Trophoblast cell (in vitro differentiated cells and primary cell): ENCODE data around the gene C1orf159.
"Not testable (repeated sequence)": the region's sequence is repeated elsewhere in the genome, so short reads cannot be mapped to it uniquely, and the experiment has no call there.

Experiments used
- DNase-seq, 2 donors: peaks; one replicate each; pipeline ENCODE4 v3.0.0-alpha.2; 2016
- H2AFZ ChIP-seq: 2 replicates; pipeline ENCODE4 v1.6.1; 2013; ENCODE audit warnings: low read length, moderate library complexity, mild to moderate bottlenecking; ENCODE audit not compliant: insufficient read depth, poor library complexity
- H2AK5ac ChIP-seq: 2 replicates; pipeline ENCODE4 v1.6.1; 2013; ENCODE audit warnings: mild to moderate bottlenecking, low read length
- H2BK120ac ChIP-seq: 2 replicates; pipeline ENCODE4 v1.6.1; 2013; ENCODE audit warnings: low read length, mild to moderate bottlenecking, moderate library complexity; ENCODE audit not compliant: insufficient read depth, poor library complexity
- H2BK12ac ChIP-seq: 2 replicates; pipeline ENCODE4 v1.6.1; 2013; ENCODE audit warnings: mild to moderate bottlenecking, low read length, moderate library complexity
- H2BK5ac ChIP-seq: 2 replicates; pipeline ENCODE4 v1.6.1; 2013; ENCODE audit warnings: low read length, low read depth, moderate library complexity, mild to moderate bottlenecking; ENCODE audit not compliant: poor library complexity
- H3K14ac ChIP-seq: 2 replicates; pipeline ENCODE4 v1.6.1; 2013; ENCODE audit warnings: mild to moderate bottlenecking, low read length
- H3K18ac ChIP-seq: 2 replicates; pipeline ENCODE4 v1.6.1; 2013; ENCODE audit warnings: mild to moderate bottlenecking, low read length
- H3K23ac ChIP-seq: 2 replicates; pipeline ENCODE4 v1.6.1; 2013; ENCODE audit warnings: low read length
- H3K27ac ChIP-seq: 2 replicates; pipeline ENCODE4 v1.5.1; 2013; ENCODE audit warnings: low read depth, mild to moderate bottlenecking, inconsistent platforms, low read length, moderate library complexity
- H3K27me3 ChIP-seq: 2 replicates; pipeline ENCODE4 v1.6.1; 2013; ENCODE audit warnings: inconsistent platforms, mild to moderate bottlenecking, low read length, moderate library complexity; ENCODE audit not compliant: insufficient read depth
- H3K36me3 ChIP-seq, 2 experiments: 1 replicate in 1 of 2; 2 replicates in 1 of 2; pipeline ENCODE4 v1.6.1; 2013; ENCODE audit warnings: low read length in 2 of 2, mild to moderate bottlenecking in 2 of 2, moderate library complexity in 1 of 2; ENCODE audit not compliant: insufficient read depth in 2 of 2, control insufficient read depth in 1 of 2
- H3K4ac ChIP-seq: 2 replicates; pipeline ENCODE4 v1.6.1; 2013; ENCODE audit warnings: low read depth, mild to moderate bottlenecking, low read length, moderate library complexity
- H3K4me1 ChIP-seq, 2 experiments: 1 replicate in 1 of 2; 2 replicates in 1 of 2; pipeline ENCODE4 v1.6.1; 2013; ENCODE audit warnings: low read length in 2 of 2, mild to moderate bottlenecking in 2 of 2, moderate library complexity in 1 of 2; ENCODE audit not compliant: insufficient read depth in 2 of 2, control insufficient read depth in 1 of 2
- H3K4me2 ChIP-seq: 2 replicates; pipeline ENCODE4 v1.6.1; 2013; ENCODE audit warnings: inconsistent platforms, mild to moderate bottlenecking, low read length, moderate library complexity
- H3K4me3 ChIP-seq: 2 replicates; pipeline ENCODE4 v1.5.1; 2013; ENCODE audit warnings: mild to moderate bottlenecking, low read depth, low read length, inconsistent platforms
- H3K79me1 ChIP-seq: one replicate; pipeline ENCODE4 v1.6.1; 2013; ENCODE audit warnings: low read length
- H3K79me2 ChIP-seq: 2 replicates; pipeline ENCODE4 v1.6.1; 2013; ENCODE audit warnings: low read length, mild to moderate bottlenecking; ENCODE audit not compliant: control insufficient read depth, insufficient read depth, poor library complexity
- H3K9ac ChIP-seq: 2 replicates; pipeline ENCODE4 v1.6.1; 2013; ENCODE audit warnings: mild to moderate bottlenecking, low read length
- H3K9me3 ChIP-seq: 2 replicates; pipeline ENCODE4 v1.6.1; 2013; ENCODE audit warnings: low read depth, mild to moderate bottlenecking, control low read depth, inconsistent platforms, low read length; ENCODE audit not compliant: insufficient read depth
- H4K12ac ChIP-seq: 2 replicates; pipeline ENCODE4 v1.6.1; 2013; ENCODE audit warnings: low read depth, mild to moderate bottlenecking, low read length, moderate library complexity
- H4K8ac ChIP-seq: 2 replicates; pipeline ENCODE4 v1.6.1; 2013; ENCODE audit warnings: low read depth, mild to moderate bottlenecking, low read length, moderate library complexity
- H4K91ac ChIP-seq: one replicate; pipeline ENCODE4 v1.6.1; 2013; ENCODE audit warnings: low read depth, mild to moderate bottlenecking, low read length, moderate library complexity
- WGBS: extraction: QIAGEN DNeasy Blood & Tissue Kit; methylation state at CpG from one replicate; pipeline ENCODE4 v1.1.7; 2013; ENCODE audit warnings: missing lambda C conversion rate; ENCODE audit not compliant: insufficient read length, insufficient coverage; ENCODE audit errors: extremely low coverage; 5-methylcytosine and 5-hydroxymethylcytosine counted together

C1orf159 gene

DNA sequence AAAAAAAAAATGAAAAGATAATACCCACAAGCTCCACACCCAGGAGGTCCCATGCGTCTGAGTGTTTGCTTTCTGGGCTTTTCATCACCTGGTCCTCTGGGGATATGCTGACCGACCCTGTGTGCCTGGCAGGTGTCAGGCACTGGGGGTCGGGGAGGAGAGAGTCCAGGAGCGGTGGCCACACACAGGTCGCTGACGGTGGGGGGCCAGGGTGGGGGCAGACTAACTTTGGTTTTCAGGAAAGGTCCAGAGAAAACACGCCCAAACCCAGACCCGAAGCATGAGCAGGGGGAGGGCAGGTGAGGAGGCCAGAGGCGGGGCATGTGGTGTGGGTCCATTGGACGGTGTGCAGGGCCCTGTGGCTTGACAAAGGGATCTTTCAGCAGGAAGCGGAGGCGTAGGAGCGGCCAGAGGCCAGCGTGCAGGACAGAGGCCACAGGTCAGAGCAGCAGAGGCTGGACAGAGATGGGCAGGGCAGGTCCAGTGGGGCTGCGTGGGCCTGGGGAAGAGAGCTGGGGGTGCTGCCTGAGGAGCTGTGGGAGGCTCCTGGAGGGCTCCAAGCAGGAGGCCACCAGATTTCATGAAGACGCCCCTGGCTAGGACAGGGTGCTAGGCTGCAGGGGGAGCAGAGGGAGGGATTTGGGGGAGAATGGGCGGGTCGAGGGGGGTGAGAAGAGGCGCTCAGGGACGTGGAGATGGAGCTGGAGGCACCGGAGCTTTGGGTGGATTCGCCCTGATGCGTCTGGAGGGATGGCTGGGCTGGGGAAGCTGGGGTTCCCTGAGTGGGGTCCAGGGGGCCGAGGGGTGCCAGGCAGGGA, 57.6 kb downstream of the C1orf159 start:
- Histone ChIP-seq H4K8ac (no peak overlapping the region), H3K36me3 (peaks cover 22 to 26% of the 10 kb centered on the region in 2 experiments), H2AFZ (no peak overlapping the region), H3K27ac (no peak overlapping the region), H3K23ac (no peak overlapping the region), H3K14ac (no peak overlapping the region), H2BK5ac (no peak overlapping the region), H3K4ac (no peak overlapping the region), H3K9ac (no peak overlapping the region), H2AK5ac (no peak overlapping the region), H3K18ac (no peak overlapping the region), H3K9me3 (peaks cover 9% of the 10 kb centered on the region), H3K79me2 (no peaks in the 10 kb centered on the region), H2BK120ac (no peak overlapping the region), H4K91ac (no peak overlapping the region), H3K79me1 (peaks cover 5% of the 10 kb centered on the region), H2BK12ac (no peak overlapping the region), H3K4me2 (peak overlapping the region; percentile 78), H4K12ac (no peak overlapping the region), H3K27me3 (peaks cover 10% of the 10 kb centered on the region), H3K4me1 (peaks cover 11 to 17% of the 10 kb centered on the region in 2 experiments), H3K4me3 (no peak overlapping the region)
- no peak for DNase-seq
- no CpG with 5 or more reads among the region's 24 CpGs for WGBS

DNA sequence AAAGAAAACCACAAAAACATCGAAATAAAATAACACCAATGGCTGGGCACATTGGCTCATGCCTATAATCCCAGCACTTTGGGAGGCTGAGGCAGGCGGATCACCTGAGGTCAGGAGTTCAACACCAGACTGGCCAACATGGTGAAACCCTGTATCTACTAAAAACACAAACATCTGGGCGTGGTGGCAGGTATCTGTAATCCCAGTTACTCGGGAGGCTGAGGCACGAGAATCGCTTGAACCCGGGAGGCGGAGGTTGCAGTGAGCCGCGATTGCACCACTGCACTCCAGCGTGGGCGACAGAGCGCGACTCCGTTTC, 58.2 kb downstream of the C1orf159 start:
- not testable (repeated sequence) for H2BK5ac ChIP-seq, H3K23ac ChIP-seq, H4K91ac ChIP-seq, H3K4ac ChIP-seq, H2AK5ac ChIP-seq, H4K12ac ChIP-seq, H2AFZ ChIP-seq, DNase-seq, H3K27me3 ChIP-seq, H3K4me3 ChIP-seq, H2BK12ac ChIP-seq, H3K18ac ChIP-seq, H3K79me2 ChIP-seq, H3K14ac ChIP-seq, H3K27ac ChIP-seq, H3K9ac ChIP-seq, H3K4me2 ChIP-seq, H4K8ac ChIP-seq, H2BK120ac ChIP-seq, H3K79me1 ChIP-seq
- no CpG with 5 or more reads among the region's 15 CpGs for WGBS
- Histone ChIP-seq H3K4me1 (peaks cover 11 to 16% of the 10 kb centered on the region in 2 experiments), H3K9me3 (peaks cover 14% of the 10 kb centered on the region), H3K36me3 (peaks cover 23 to 32% of the 10 kb centered on the region in 2 experiments)

DNA sequence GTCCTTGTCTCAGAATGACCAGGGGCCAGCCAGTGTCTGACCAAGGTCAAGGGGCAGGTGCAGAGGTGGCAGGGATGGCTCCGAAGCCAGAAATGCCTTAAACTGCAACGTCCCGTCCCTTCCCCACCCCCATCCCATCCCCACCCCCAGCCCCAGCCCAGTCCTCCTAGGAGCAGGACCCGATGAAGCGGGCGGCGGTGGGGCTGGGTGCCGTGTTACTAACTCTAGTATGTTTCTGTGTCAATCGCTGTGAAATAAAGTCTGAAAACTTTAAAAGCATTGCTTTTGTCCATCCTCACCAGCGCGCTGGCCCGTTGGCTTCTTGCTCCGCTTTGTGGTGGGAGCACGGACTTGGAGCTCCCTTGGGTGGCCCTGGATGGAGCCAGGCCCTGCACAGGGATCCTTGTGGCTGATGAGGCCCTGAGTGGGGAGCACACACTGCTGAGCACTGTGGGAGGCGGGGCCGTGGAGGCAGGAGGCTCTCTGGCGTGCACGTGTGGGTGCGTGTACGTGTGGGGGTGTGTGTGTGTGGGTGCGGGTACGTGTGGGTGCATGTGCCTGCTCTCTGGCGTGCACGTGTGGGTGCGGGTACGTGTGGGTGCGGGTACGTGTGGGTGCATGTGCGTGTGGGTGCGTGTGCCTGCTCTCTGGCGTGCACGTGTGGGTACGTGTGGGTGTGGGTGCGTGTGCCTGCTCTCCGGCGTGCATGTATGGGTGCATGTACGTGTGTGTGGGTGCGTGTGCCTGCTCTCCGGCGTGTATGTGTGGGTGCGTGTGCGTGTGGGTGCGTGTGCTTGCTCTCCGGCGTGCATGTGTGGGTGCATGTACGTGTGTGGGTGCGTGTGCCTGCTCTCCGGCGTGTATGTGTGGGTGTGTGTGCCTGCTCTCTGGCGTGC, 59.8 kb downstream of the C1orf159 start:
- Histone ChIP-seq H3K4me2 (no peak overlapping the region), H4K91ac (no peak overlapping the region), H3K4me3 (peak overlapping the region; percentile 67)

DNA sequence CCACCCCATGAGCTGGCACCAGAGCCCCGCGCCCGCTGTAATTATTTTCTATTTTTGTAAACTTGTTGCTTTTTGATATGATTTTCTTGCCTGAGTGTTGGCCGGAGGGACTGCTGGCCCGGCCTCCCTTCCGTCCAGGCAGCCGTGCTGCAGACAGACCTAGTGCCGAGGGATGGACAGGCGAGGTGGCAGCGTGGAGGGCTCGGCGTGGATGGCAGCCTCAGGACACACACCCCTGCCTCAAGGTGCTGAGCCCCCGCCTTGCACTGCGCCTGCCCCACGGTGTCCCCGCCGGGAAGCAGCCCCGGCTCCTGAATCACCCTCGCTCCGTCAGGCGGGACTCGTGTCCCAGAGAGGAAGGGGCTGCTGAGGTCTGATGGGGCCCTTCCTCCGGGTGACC, 60.9 kb downstream of the C1orf159 start:
- H2BK120ac ChIP-seq, result no peak overlapping the region
- H2BK12ac ChIP-seq, result no peak overlapping the region
- H3K14ac ChIP-seq, result no peak overlapping the region
- no peak overlapping the region for H4K91ac ChIP-seq
- H2AK5ac ChIP-seq, result no peak overlapping the region
- H3K4me2 ChIP-seq, result no peak overlapping the region
- peaks cover 20% of the 10 kb centered on the region for H3K9me3 ChIP-seq
- H4K8ac ChIP-seq, result no peak overlapping the region
- H2AFZ ChIP-seq, result no peak overlapping the region
- H3K79me2 ChIP-seq, result no peaks in the 10 kb centered on the region
- H3K9ac ChIP-seq, result no peak overlapping the region
- DNase-seq, result no peak
- peaks cover 2% of the 10 kb centered on the region for H3K27me3 ChIP-seq
- H3K79me1 ChIP-seq, result peaks cover 5% of the 10 kb centered on the region
- H2BK5ac ChIP-seq, result no peak overlapping the region
- H3K23ac ChIP-seq, result no peak overlapping the region
- peaks cover 8 to 13% of the 10 kb centered on the region in 2 experiments for H3K4me1 ChIP-seq
- WGBS, result no CpG with 5 or more reads among the region's 23 CpGs
- no peak overlapping the region for H3K4ac ChIP-seq
- no peak overlapping the region for H3K18ac ChIP-seq
- H3K27ac ChIP-seq, result no peak overlapping the region
- peaks cover 48 to 59% of the 10 kb centered on the region in 2 experiments for H3K36me3 ChIP-seq
- H4K12ac ChIP-seq, result no peak overlapping the region
- no peak overlapping the region for H3K4me3 ChIP-seq

More for the DNA sequence above, 59.8 kb downstream of the C1orf159 start:
- Histone ChIP-seq H3K9ac (no peak overlapping the region), H3K18ac (no peak overlapping the region), H3K9me3 (peaks cover 18% of the 10 kb centered on the region), H3K79me2 (no peaks in the 10 kb centered on the region), H3K79me1 (peaks cover 5% of the 10 kb centered on the region), H3K27me3 (peaks cover 10% of the 10 kb centered on the region), H3K23ac (no peak overlapping the region), H4K8ac (no peak overlapping the region), H3K4ac (no peak overlapping the region), H3K27ac (no peak overlapping the region), H2BK12ac (no peak overlapping the region), H3K36me3 (peaks cover 37 to 48% of the 10 kb centered on the region in 2 experiments), H2AK5ac (no peak overlapping the region), H3K4me1 (peaks cover 8 to 13% of the 10 kb centered on the region in 2 experiments), H2AFZ (no peak overlapping the region), H3K14ac (no peak overlapping the region), H4K12ac (no peak overlapping the region), H2BK5ac (no peak overlapping the region), H2BK120ac (no peak overlapping the region)
- WGBS, result no CpG with 5 or more reads among the region's 50 CpGs
- DNase-seq, result no peak
